PC-3 (cell line): Measurements from ENCODE around the gene CCDC197.

Experiments used
- CTCF ChIP-seq: fragments of 300-600 bp; sonication (generic); conservative IDR thresholded peaks from 2 replicates; pipeline ENCODE4 v1.5.1; 2017; ENCODE audit warnings: antibody characterized with exemption, low read depth, mild to moderate bottlenecking, low read length
- EZH2 ChIP-seq: fragments of 300-600 bp; sonication (generic); IDR thresholded peaks from one replicate; pipeline ENCODE4 v1.6.1; 2017; ENCODE audit warnings: antibody characterized with exemption, mild to moderate bottlenecking, low read length; ENCODE audit not compliant: unreplicated experiment
- EZH2phosphoT487 ChIP-seq: fragments of 300-600 bp; sonication (generic); IDR thresholded peaks from 2 replicates; pipeline ENCODE4 v1.6.1; 2018; ENCODE audit warnings: mild to moderate bottlenecking, antibody characterized with exemption, low read length, borderline replicate concordance

GRCh38 chr14:94024549-94024948 is 27.4 kb downstream of the CCDC197 start:
- TF ChIP-seq CTCF (no peak), EZH2 (no peak), EZH2phosphoT487 (no peak)
